GM12878 (cell line): Measurements from ENCODE around the gene LRTM1. TPM values are rescaled to one million over a fixed set of nuclear protein-coding genes. Genes with fewer than 3 reads are reported as not detected.

ENCODE experiments used
- ATAC-seq: fragments of 200-7000 bp; cut with Tn5 transposase; 3 replicates; pipeline ENCODE4 v1.9.1; 2020; ENCODE audit warnings: mild to moderate bottlenecking, moderate library complexity
- BruUV-seq: library from RNA; stranded (reverse); fragments of 400-500 nt; replicated peaks from 2 replicates; lab custom pipeline; 2021; lab: Mats Ljungman, UMichigan
- CTCF ChIA-PET: fragments of 300-600 bp; sonication (Branson Sonifier 250); formaldehyde crosslinking; extraction: SDS; loops from one replicate; lab custom pipeline; 2021; ENCODE audit warnings: inconsistent platforms; lab: Yijun Ruan, JAX
- POLR2A ChIA-PET: fragments of 350-600 bp; formaldehyde crosslinking; extraction: SDS; loops from one replicate; lab custom pipeline; 2021; ENCODE audit warnings: inconsistent platforms; lab: Charles Lee
- RAD21 ChIA-PET: fragments of 300-600 bp; sonication (Branson Sonifier 250); formaldehyde crosslinking; loops from one replicate; lab custom pipeline; 2023; ENCODE audit warnings: antibody characterized with exemption; ENCODE audit not compliant: unreplicated experiment; lab: Charles Lee
- SMC1A ChIA-PET: fragments of 300-600 bp; sonication (Branson Sonifier 250); formaldehyde crosslinking; loops from one replicate; lab custom pipeline; 2023; ENCODE audit not compliant: unreplicated experiment, uncharacterized antibody; lab: Charles Lee
- DNase-seq: peaks from one replicate; pipeline ENCODE4 v3.0.0-alpha.2; 2011; ENCODE audit warnings: low read depth, low spot score
- FAIRE-seq: peaks from 3 replicates; lab custom pipeline; 2011; peaks lifted over from hg19 to GRCh38; lab: Jason Lieb, UNC
- H2AFZ ChIP-seq: 2 replicates; pipeline ENCODE4 v1.6.0; 2011; ENCODE audit warnings: low read depth, low read length, control low read depth; ENCODE audit not compliant: control insufficient read depth
- H3K27ac ChIP-seq: 2 replicates; pipeline ENCODE4 v1.5.1; 2011; ENCODE audit warnings: control low read depth; ENCODE audit not compliant: control insufficient read depth, insufficient read depth
- H3K27me3 ChIP-seq, 2 experiments: replicated peaks in 1 of 2; 2 replicates each; pipeline versions ENCODE4 v1.6.0 to v1.6.1; 2011; ENCODE audit warnings: low read length in 1 of 2; ENCODE audit not compliant: control insufficient read depth in 2 of 2, insufficient read depth in 2 of 2
- H3K36me3 ChIP-seq, 2 experiments: 2 replicates each; pipeline ENCODE4 v1.5.1; 2011; ENCODE audit warnings: low read length in 1 of 2; ENCODE audit not compliant: control insufficient read depth in 2 of 2, insufficient read depth in 2 of 2
- H3K4me1 ChIP-seq: 2 replicates; pipeline ENCODE4 v1.6.1; 2011; ENCODE audit warnings: mild to moderate bottlenecking, low read length, moderate library complexity, mixed read lengths; ENCODE audit not compliant: control insufficient read depth, insufficient read depth
- H3K4me2 ChIP-seq: 2 replicates; pipeline ENCODE4 v1.6.0; 2011; ENCODE audit warnings: control low read depth; ENCODE audit not compliant: control insufficient read depth, insufficient read depth
- H3K4me3 ChIP-seq: fragments of 200-600 bp; sonication (generic); 2 replicates; pipeline ENCODE4 v1.5.1; 2016
- H3K79me2 ChIP-seq: 2 replicates; pipeline ENCODE4 v1.6.0; 2011; ENCODE audit warnings: low read length; ENCODE audit not compliant: control insufficient read depth, insufficient read depth
- H3K9ac ChIP-seq: 2 replicates; pipeline ENCODE4 v1.8.0; 2011; ENCODE audit warnings: low read length, control low read depth, mixed read lengths; ENCODE audit not compliant: control insufficient read depth, insufficient read depth
- H3K9me3 ChIP-seq: replicated peaks from 3 replicates; pipeline ENCODE4 v1.5.1; 2011; ENCODE audit warnings: mild to moderate bottlenecking, low read length; ENCODE audit not compliant: control insufficient read depth, insufficient read depth
- H4K20me1 ChIP-seq: 2 replicates; pipeline ENCODE4 v1.6.0; 2011; ENCODE audit not compliant: control insufficient read depth, insufficient read depth
- BHLHE40 ChIP-seq, 2 experiments: fragments of 450-650 bp in 1 of 2; IDR thresholded peaks; 2 replicates each; pipeline ENCODE4 v1.6.1; 2011 to 2017; ENCODE audit warnings: low read depth in 2 of 2, borderline replicate concordance in 1 of 2, improper control_type of control experiment in 1 of 2, low read length in 1 of 2, mild to moderate bottlenecking in 1 of 2
- BMI1 ChIP-seq: fragments of 450-650 bp; IDR thresholded peaks from 2 replicates; pipeline ENCODE4 v1.6.1; 2016; ENCODE audit warnings: mild to moderate bottlenecking, moderate library complexity, borderline replicate concordance
- ESRRA ChIP-seq: IDR thresholded peaks from 2 replicates; pipeline ENCODE4 v1.6.1; 2012; ENCODE audit warnings: mild to moderate bottlenecking, low read length, improper control_type of control experiment
- GATAD2B ChIP-seq: fragments of 450-650 bp; conservative IDR thresholded peaks from 2 replicates; pipeline ENCODE4 v1.6.1; 2017; ENCODE audit warnings: low read depth, mild to moderate bottlenecking, moderate library complexity
- HCFC1 ChIP-seq: fragments of 150-350 bp; IDR thresholded peaks from 2 replicates; pipeline ENCODE4 v1.6.1; 2014; ENCODE audit warnings: low read length
- JUND ChIP-seq: IDR thresholded peaks from 2 replicates; pipeline ENCODE4 v1.6.1; 2012; ENCODE audit warnings: low read depth, mild to moderate bottlenecking, low read length, improper control_type of control experiment, moderate library complexity
- MEF2B ChIP-seq: fragments of 450-650 bp; IDR thresholded peaks from 2 replicates; pipeline ENCODE4 v1.6.1; 2018; ENCODE audit warnings: mild to moderate bottlenecking, moderate library complexity; ENCODE audit not compliant: partially characterized antibody, poor library complexity, severe bottlenecking
- PAX5 ChIP-seq: IDR thresholded peaks from 2 replicates; pipeline ENCODE4 v1.6.1; 2011; ENCODE audit warnings: low read depth, low read length, borderline replicate concordance
- POLR2AphosphoS5 ChIP-seq: IDR thresholded peaks from 2 replicates; pipeline ENCODE4 v1.6.1; 2011; ENCODE audit warnings: mild to moderate bottlenecking, low read length, inconsistent platforms
- RBBP5 ChIP-seq: fragments of 200-600 bp; sonication (generic); conservative IDR thresholded peaks from 2 replicates; pipeline ENCODE4 v1.6.1; 2016
- USF2 ChIP-seq: IDR thresholded peaks from 2 replicates; pipeline ENCODE4 v1.6.1; 2011; ENCODE audit warnings: low read depth, low read length, improper control_type of control experiment, borderline replicate concordance
- ZBED1 ChIP-seq: IDR thresholded peaks from 2 replicates; pipeline ENCODE4 v1.6.1; 2016; ENCODE audit warnings: borderline replicate concordance
- ZNF384 ChIP-seq: IDR thresholded peaks from 2 replicates; pipeline ENCODE4 v1.6.1; 2012; ENCODE audit warnings: low read depth, mild to moderate bottlenecking, low read length, improper control_type of control experiment, borderline replicate concordance
- ZSCAN29 ChIP-seq: fragments of 450-650 bp; IDR thresholded peaks from 2 replicates; pipeline ENCODE4 v1.6.1; 2017; ENCODE audit warnings: mild to moderate bottlenecking, moderate library complexity
- WGBS: methylation state at CpG from one replicate; pipeline ENCODE4 v1.1.6; 2016; ENCODE audit warnings: low lambda C conversion rate; ENCODE audit not compliant: insufficient replicate concordance, insufficient coverage; ENCODE audit errors: missing lambda C conversion rate; 5-methylcytosine and 5-hydroxymethylcytosine counted together
- in situ Hi-C: fragments of 300-500 bp; cut with MboI; formaldehyde crosslinking; loops from 9 replicates; pipeline ENCODE4 v1.14.3; 2018; ENCODE audit warnings: mixed read lengths
- intact Hi-C: fragments of 100-400 bp; cut with micrococcal nuclease; formaldehyde crosslinking; loops from one replicate; pipeline ENCODE4 v1.14.2; 2022; ENCODE audit not compliant: unreplicated experiment
- polyA plus RNA-seq, 11 experiments: library from polyadenylated mRNA; depleted of rRNA in 4 of 11; unstranded in 6 of 11; stranded (reverse) in 5 of 11; fragments of >200 nt; fragmentation: Nextera tagmentation in 4 of 11; fragmentation: Illumina TruSeq in 1 of 11; extraction: Ambion mirVana in 4 of 11; extraction: Trizol in 1 of 11; gene quantifications; 1 replicate in 1 of 11; 2 replicates in 10 of 11; pipeline versions ENCODE4 v1.2.1 to v1.2.3, GENCODE V29; 2011 to 2016; ENCODE audit warnings: inconsistent platforms in 2 of 11, missing spikeins in 2 of 11, low read depth in 1 of 11
- total RNA-seq, 4 experiments: library from RNA; depleted of rRNA in 3 of 4; stranded (reverse); fragments of >200 nt in 3 of 4; fragmentation: Illumina TruSeq in 1 of 4; extraction: Trizol in 1 of 4; gene quantifications; 2 replicates each; pipeline versions ENCODE4 v1.2.1 to v1.2.3, GENCODE V29; 2013 to 2021

The LRTM1 gene
- total and polyA plus RNA-seq, 10 of the 15 experiments (the other 5 are each of a cell fraction or from before 2014, with no cell fraction given) = 0.08 TPM; not detected in 9

GRCh38 chr3:54940971-54941370, 13.1 kb upstream of the LRTM1 start:
- Histone ChIP-seq H3K4me1 (no peaks in the 10 kb centered on the region), H2AFZ (no peak overlapping the region), H3K9ac (no peak overlapping the region), H3K9me3 (no peaks in the 10 kb centered on the region), H3K4me2 (no peak overlapping the region), H4K20me1 (no peaks in the 10 kb centered on the region), H3K27ac (no peak overlapping the region), H3K36me3 (no peaks in the 10 kb centered on the region), H3K79me2 (no peaks in the 10 kb centered on the region), H3K4me3 (no peak overlapping the region), H3K27me3 (peaks cover 0 to 4% of the 10 kb centered on the region in 2 experiments; a peak in 3 of 4 replicates)
- no peak for DNase-seq
- no peak for TF ChIP-seq PAX5
- TF ChIP-seq ESRRA = no peak
- ChIA-PET RAD21 (no interaction called here), CTCF (no interaction called here), POLR2A (no interaction called here), SMC1A (no interaction called here)
- intact Hi-C loops (no loop called here), in situ Hi-C loops (no loop called here)
- no TSS peak for BruUV-seq
- WGBS = 45% methylated on average over 2 of the region's 2 CpGs
- FAIRE-seq = no peak
- ATAC-seq = no peak

GRCh38 chr3:54939557-54940300, 11.9 kb upstream of the LRTM1 start:
- intact Hi-C loops = no loop called here
- CTCF ChIA-PET = no interaction called here
- no peak overlapping the region for H3K4me3 ChIP-seq
- FAIRE-seq = no peak
- H3K4me2 ChIP-seq = no peak overlapping the region
- SMC1A ChIA-PET = interaction anchor here (1.1 kb wide), 1 partner anchor 20 kb away, joined by 3 read pairs; no protein-coding TSS in a partner anchor
- H3K27me3 ChIP-seq = peaks cover 0 to 4% of the 10 kb centered on the region in 2 experiments; a peak in 3 of 4 replicates
- no peak overlapping the region for H3K27ac ChIP-seq
- in situ Hi-C loops = no loop called here
- H3K9me3 ChIP-seq = no peaks in the 10 kb centered on the region
- no peak overlapping the region for H2AFZ ChIP-seq
- BruUV-seq = no TSS peak
- no peaks in the 10 kb centered on the region for H3K79me2 ChIP-seq
- no peaks in the 10 kb centered on the region for H3K36me3 ChIP-seq
- RAD21 ChIA-PET = no interaction called here
- 18% methylated on average over 6 of the region's 6 CpGs for whole genome bisulfite sequencing
- DNase-seq = no peak
- POLR2A ChIA-PET = no interaction called here
- H3K4me1 ChIP-seq = no peaks in the 10 kb centered on the region
- no peaks in the 10 kb centered on the region for H4K20me1 ChIP-seq
- ATAC-seq = no peak
- H3K9ac ChIP-seq = no peak overlapping the region
- TF ChIP-seq RBBP5 (no peak), JUND (no peak), BHLHE40 (IDR thresholded peaks at IDR 0.05; ENCODE audit: borderline replicate concordance in 1 of 2, low read depth in 2 of 2, low read length in 1 of 2) (no peak), USF2 (no peak), HCFC1 (no peak), MEF2B (no peak), BMI1 (no peak), GATAD2B (no peak), ZBED1 (no peak), POLR2AphosphoS5 (no peak), ZSCAN29 (no peak), ZNF384 (no peak)
